ENCODE measurements around the gene GBX1. TPM values are rescaled to one million over a fixed set of nuclear protein-coding genes. Genes with fewer than 3 reads are reported as not detected.

GBX1 gene
- 0.64 TPM for total RNA-seq

GRCh38 chr7:151167197-151167961 is at the start of gene GBX1:
GBX1 (minus strand) TSS chr7:151167694; CDS start chr7:151167548, 146 bp downstream.

GRCh38 chr7:151210087-151210854 is 42.8 kb upstream of the GBX1 start, which contains the start of gene H2BK1:
H2BK1 (minus strand) TSS chr7:151210488; CDS start chr7:151210318, 170 bp downstream.

GRCh38 chr7:151186640-151187408 is 19.3 kb upstream of the GBX1 start, which contains the start of gene ASB10:
ASB10 (minus strand) TSS chr7:151187250; CDS start chr7:151187130, 120 bp downstream.

Other genes starting within 250 kb of the GBX1 start
- 14.4 TPM for gene KCNH2, start 189.4 kb downstream of the GBX1 start, total RNA-seq
- 22.5 TPM for gene NOS3, start 176.7 kb downstream of the GBX1 start, total RNA-seq
- gene ATG9B, start 143.2 kb downstream of the GBX1 start, total RNA-seq: 0.70 TPM
- gene ABCB8, start 139.2 kb downstream of the GBX1 start, total RNA-seq: 24.6 TPM
- gene ASIC3, start 119.2 kb downstream of the GBX1 start, total RNA-seq: 0.76 TPM
- 13.3 TPM for gene CDK5, start 109.8 kb downstream of the GBX1 start, total RNA-seq
- 110 TPM for gene SLC4A2, start 108.1 kb downstream of the GBX1 start, total RNA-seq
- 64.4 TPM for gene FASTK, start 86.9 kb downstream of the GBX1 start, total RNA-seq
- 25.7 TPM for gene TMUB1, start 84.2 kb downstream of the GBX1 start, total RNA-seq
- gene AGAP3, start 81.2 kb downstream of the GBX1 start, total RNA-seq: 48.6 TPM
- gene ASB10, start 19.6 kb upstream of the GBX1 start, total RNA-seq: 3.4 TPM
- not detected for gene H2BK1, start 42.8 kb upstream of the GBX1 start, total RNA-seq
- 22.3 TPM for gene ABCF2, start 59.5 kb upstream of the GBX1 start, total RNA-seq
- gene CHPF2, start 64.8 kb upstream of the GBX1 start, total RNA-seq: 29.1 TPM
- 50.2 TPM for gene SMARCD3, start 81.0 kb upstream of the GBX1 start, total RNA-seq
- gene NUB1, start 174.1 kb upstream of the GBX1 start, total RNA-seq: 37.1 TPM
- 93.8 TPM for gene WDR86, start 242.3 kb upstream of the GBX1 start, total RNA-seq

Data from metanephros (tissue), 1 donor.